Superior temporal gyrus (tissue), 1 donor: ENCODE measurements around the gene ARHGAP15.

Experiments
- DNase-seq: peaks from one replicate; pipeline ENCODE4 v3.0.0-alpha.2; 2016; ENCODE audit errors: extremely low spot score

The ARHGAP15 gene

GRCh38 chr2:143344780-143345179 lies 215.6 kb downstream of the ARHGAP15 start:
- DNase-seq: no peak

- no peak for DNase-seq
These were observed 216.9 kb downstream of the ARHGAP15 start for GRCh38 chr2:143345887-143346787.

- DNase-seq: peak; percentile 37
These were observed 218.1 kb downstream of the ARHGAP15 start for GRCh38 chr2:143347271-143347695.

- no peak for DNase-seq
These were observed 218.7 kb downstream of the ARHGAP15 start for GRCh38 chr2:143347901-143348414.

- no peak for DNase-seq
These were observed 225.0 kb downstream of the ARHGAP15 start for GRCh38 chr2:143354050-143354750.

- no peak for DNase-seq
These were observed 226.7 kb downstream of the ARHGAP15 start for GRCh38 chr2:143355870-143356269.

- no peak for DNase-seq
These were observed 227.1 kb downstream of the ARHGAP15 start for GRCh38 chr2:143356336-143356735.

GRCh38 chr2:143356736-143357446 lies 227.7 kb downstream of the ARHGAP15 start:
- no peak for DNase-seq

GRCh38 chr2:143357966-143358365 lies 228.7 kb downstream of the ARHGAP15 start:
- DNase-seq: peak; percentile 36

- DNase-seq: no peak
These were observed 232.1 kb downstream of the ARHGAP15 start for GRCh38 chr2:143361346-143361745.

GRCh38 chr2:143371616-143372015 lies 242.4 kb downstream of the ARHGAP15 start:
- no peak for DNase-seq

- no peak for DNase-seq
These were observed 246.2 kb downstream of the ARHGAP15 start for GRCh38 chr2:143375384-143375880.

- DNase-seq: no peak
These were observed 249.8 kb downstream of the ARHGAP15 start for GRCh38 chr2:143378996-143379395.

GRCh38 chr2:143379955-143380354 lies 250.7 kb downstream of the ARHGAP15 start:
- DNase-seq: no peak

GRCh38 chr2:143382573-143382972 lies 253.4 kb downstream of the ARHGAP15 start:
- no peak for DNase-seq

GRCh38 chr2:143383016-143383415 lies 253.8 kb downstream of the ARHGAP15 start:
- DNase-seq: no peak

GRCh38 chr2:143384111-143384510 lies 254.9 kb downstream of the ARHGAP15 start:
- peak; percentile 41 for DNase-seq

- DNase-seq: no peak
These were observed 261.0 kb downstream of the ARHGAP15 start for GRCh38 chr2:143390171-143390570.

GRCh38 chr2:143392358-143392757 lies 263.1 kb downstream of the ARHGAP15 start:
- DNase-seq: no peak

GRCh38 chr2:143394062-143394461 lies 264.8 kb downstream of the ARHGAP15 start:
- no peak for DNase-seq

GRCh38 chr2:143397884-143398614 lies 268.8 kb downstream of the ARHGAP15 start:
- no peak for DNase-seq
